ENCODE data around the gene PPP2R2C. TPM values are rescaled to one million over a fixed set of nuclear protein-coding genes. Genes with fewer than 3 reads are reported as not detected.
A peak's percentile ranks its signal among the peaks of the same experiment; 100 is the strongest.

The PPP2R2C gene
- total RNA-seq, 2 experiments from 2014 or later: 0.12 TPM; not detected in 1

GRCh38 chr4:6443035-6444023, 29.1 kb downstream of the PPP2R2C start:
- ChIA-PET POLR2A (no interaction called here), CTCF (no interaction called here)
- intact Hi-C loops (cut with DNase I, micrococcal nuclease): no loop called here
- DNase-seq (peak; percentile 8), ATAC-seq (no peak)
- H3K27me3 Mint-ChIP-seq: peaks cover 14% of the 10 kb centered on the region
- no peak overlapping the region for H3K4me3 Mint-ChIP-seq
- no peaks in the 10 kb centered on the region for H3K9me3 Mint-ChIP-seq (ENCODE audit: low read depth)
- H3K27ac Mint-ChIP-seq: no peak overlapping the region
- no peaks in the 10 kb centered on the region for H3K36me3 Mint-ChIP-seq (ENCODE audit: low read depth)
- no peaks in the 10 kb centered on the region for H3K4me1 Mint-ChIP-seq

GRCh38 chr4:6442555-6442954, 29.9 kb downstream of the PPP2R2C start:
- ATAC-seq (no peak), DNase-seq (no peak)
- H3K9me3 Mint-ChIP-seq (ENCODE audit: low read depth): no peaks in the 10 kb centered on the region
- intact Hi-C loops (cut with DNase I, micrococcal nuclease): no loop called here
- no peak overlapping the region for H3K27ac Mint-ChIP-seq
- POLR2A ChIA-PET: no interaction called here
- H3K4me3 Mint-ChIP-seq: no peak overlapping the region
- CTCF ChIA-PET: no interaction called here
- no peaks in the 10 kb centered on the region for H3K36me3 Mint-ChIP-seq (ENCODE audit: low read depth)
- no peaks in the 10 kb centered on the region for H3K4me1 Mint-ChIP-seq
- peaks cover 13% of the 10 kb centered on the region for H3K27me3 Mint-ChIP-seq

- intact Hi-C loops (cut with DNase I, micrococcal nuclease): no loop called here
- H3K4me1 Mint-ChIP-seq: no peaks in the 10 kb centered on the region
- no peaks in the 10 kb centered on the region for H3K36me3 Mint-ChIP-seq (ENCODE audit: low read depth)
- ChIA-PET CTCF (no interaction called here), POLR2A (no interaction called here)
- ATAC-seq: no peak
- no peak overlapping the region for H3K27ac Mint-ChIP-seq
- no peak overlapping the region for H3K4me3 Mint-ChIP-seq
- DNase-seq: no peak
- H3K27me3 Mint-ChIP-seq: peaks cover 11% of the 10 kb centered on the region
- no peaks in the 10 kb centered on the region for H3K9me3 Mint-ChIP-seq (ENCODE audit: low read depth)
These were observed 30.7 kb downstream of the PPP2R2C start for GRCh38 chr4:6441758-6442157.

GRCh38 chr4:6441202-6441582, 31.2 kb downstream of the PPP2R2C start:
- ATAC-seq (no peak), DNase-seq (no peak)
- H3K27me3 Mint-ChIP-seq: peaks cover 7% of the 10 kb centered on the region
- no peaks in the 10 kb centered on the region for H3K4me1 Mint-ChIP-seq
- ChIA-PET CTCF (interaction anchor here (0.7 kb wide), 1 partner anchor 438 kb away, joined by 3 read pairs; no protein-coding TSS in a partner anchor), POLR2A (no interaction called here)
- intact Hi-C loops (cut with DNase I, micrococcal nuclease): no loop called here
- no peaks in the 10 kb centered on the region for H3K36me3 Mint-ChIP-seq (ENCODE audit: low read depth)
- H3K27ac Mint-ChIP-seq: no peak overlapping the region
- H3K9me3 Mint-ChIP-seq (ENCODE audit: low read depth): no peaks in the 10 kb centered on the region
- H3K4me3 Mint-ChIP-seq: no peak overlapping the region

- ATAC-seq (no peak), DNase-seq (no peak)
- Mint-ChIP-seq H3K27ac (no peak overlapping the region), H3K4me1 (no peaks in the 10 kb centered on the region), H3K27me3 (peaks cover 4% of the 10 kb centered on the region), H3K36me3 (ENCODE audit: low read depth) (no peaks in the 10 kb centered on the region), H3K9me3 (ENCODE audit: low read depth) (peaks cover 2% of the 10 kb centered on the region), H3K4me3 (no peak overlapping the region)
- ChIA-PET POLR2A (no interaction called here), CTCF (interaction anchor here (0.7 kb wide), 2 partner anchors 67 to 438 kb away, joined by 3 read pairs; no protein-coding TSS in a partner anchor)
- intact Hi-C loops (cut with DNase I, micrococcal nuclease): no loop called here
These were observed 31.8 kb downstream of the PPP2R2C start for GRCh38 chr4:6440506-6441201.

DNA sequence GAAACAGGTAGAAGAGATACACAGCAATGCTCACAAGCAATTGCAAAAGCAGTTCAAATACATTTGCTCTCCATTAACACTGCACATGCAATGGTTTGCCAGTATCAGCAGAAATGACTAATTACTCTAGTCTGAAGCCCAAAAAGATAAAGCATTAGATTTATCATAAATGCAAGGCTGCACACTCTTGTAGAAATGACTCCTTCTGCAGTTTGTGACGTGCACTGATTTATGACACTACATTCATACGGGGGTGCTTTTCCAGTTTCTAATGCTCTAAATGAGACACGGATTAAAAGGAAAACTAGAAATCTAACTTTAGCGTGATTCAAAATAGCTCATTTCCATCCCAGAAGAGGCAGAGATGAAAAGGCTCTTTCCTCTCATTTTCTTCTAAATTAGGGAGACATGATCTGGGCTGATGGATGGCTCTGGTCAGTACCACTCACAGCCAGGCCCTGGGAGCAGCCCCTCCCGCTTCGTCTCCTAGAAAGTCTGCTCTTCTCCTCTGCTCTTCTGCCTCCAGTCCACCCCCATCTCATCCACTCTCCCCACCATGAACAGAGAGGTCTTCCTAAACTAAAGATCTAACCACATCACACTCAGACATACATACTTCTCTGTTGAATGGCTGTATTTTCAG, 33.2 kb downstream of the PPP2R2C start:
- ATAC-seq (no peak), DNase-seq (no peak)
- Mint-ChIP-seq H3K9me3 (ENCODE audit: low read depth) (peaks cover 10% of the 10 kb centered on the region), H3K36me3 (ENCODE audit: low read depth) (no peaks in the 10 kb centered on the region), H3K27ac (no peak overlapping the region), H3K27me3 (peaks cover 4% of the 10 kb centered on the region), H3K4me1 (no peaks in the 10 kb centered on the region), H3K4me3 (no peak overlapping the region)
- ChIA-PET CTCF (no interaction called here), POLR2A (no interaction called here)
- intact Hi-C loops (cut with DNase I, micrococcal nuclease): no loop called here

GRCh38 chr4:6437826-6438238, 34.6 kb downstream of the PPP2R2C start:
- Mint-ChIP-seq H3K4me1 (no peaks in the 10 kb centered on the region), H3K4me3 (no peak overlapping the region), H3K36me3 (ENCODE audit: low read depth) (no peaks in the 10 kb centered on the region), H3K27me3 (peaks cover 8% of the 10 kb centered on the region), H3K27ac (no peak overlapping the region), H3K9me3 (ENCODE audit: low read depth) (peaks cover 14% of the 10 kb centered on the region)
- ChIA-PET CTCF (no interaction called here), POLR2A (no interaction called here)
- intact Hi-C loops (cut with DNase I, micrococcal nuclease): no loop called here
- no peak for ATAC-seq
- DNase-seq: no peak

DNA sequence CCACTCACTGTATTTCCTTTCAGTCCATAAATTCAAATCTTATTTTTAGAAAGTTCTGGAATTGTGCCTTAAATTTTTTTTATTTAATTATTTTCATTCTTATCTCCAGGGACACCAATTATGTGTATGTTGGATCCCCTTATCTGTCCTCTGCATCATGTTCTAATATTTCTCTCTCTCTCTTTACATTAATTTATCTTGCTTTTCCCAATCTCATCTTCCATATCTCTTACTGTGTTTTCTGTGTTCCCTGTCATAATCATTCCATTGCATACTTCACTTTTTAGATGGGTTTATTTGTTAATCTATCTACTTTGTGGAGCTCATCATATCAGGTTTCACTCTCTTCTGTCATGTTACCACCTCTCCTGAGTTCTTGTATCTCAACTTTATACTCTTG, 37.4 kb downstream of the PPP2R2C start:
- no peaks in the 10 kb centered on the region for H3K36me3 Mint-ChIP-seq (ENCODE audit: low read depth)
- ATAC-seq (no peak), DNase-seq (no peak)
- no peak overlapping the region for H3K27ac Mint-ChIP-seq
- no peak overlapping the region for H3K4me3 Mint-ChIP-seq
- intact Hi-C loops (cut with DNase I, micrococcal nuclease): no loop called here
- peaks cover 5% of the 10 kb centered on the region for H3K27me3 Mint-ChIP-seq
- POLR2A ChIA-PET: no interaction called here
- CTCF ChIA-PET: no interaction called here
- peaks cover 14% of the 10 kb centered on the region for H3K9me3 Mint-ChIP-seq (ENCODE audit: low read depth)
- no peaks in the 10 kb centered on the region for H3K4me1 Mint-ChIP-seq

DNA sequence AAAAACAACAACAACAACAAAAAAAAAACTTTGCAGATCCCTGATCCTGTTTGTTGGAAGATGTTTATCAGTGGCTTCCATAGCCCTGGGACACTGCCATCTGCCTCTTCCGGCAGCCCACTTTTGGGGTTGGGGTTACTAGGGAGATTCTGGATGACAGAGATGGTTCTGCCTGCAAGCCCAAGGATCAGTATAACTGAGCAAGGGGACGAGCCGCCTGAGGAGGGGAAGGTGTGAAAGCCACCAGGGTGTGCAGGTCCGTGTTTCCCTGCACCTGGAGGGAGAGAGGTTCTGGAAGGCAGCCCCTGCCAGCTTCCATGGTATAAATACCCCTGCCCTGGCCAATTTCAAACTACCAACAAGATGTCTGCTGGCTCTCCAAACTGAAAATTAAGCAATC, 41.5 kb downstream of the PPP2R2C start:
- no peaks in the 10 kb centered on the region for H3K4me1 Mint-ChIP-seq
- peaks cover 14% of the 10 kb centered on the region for H3K9me3 Mint-ChIP-seq (ENCODE audit: low read depth)
- ChIA-PET CTCF (no interaction called here), POLR2A (no interaction called here)
- ATAC-seq (no peak), DNase-seq (no peak)
- H3K36me3 Mint-ChIP-seq (ENCODE audit: low read depth): no peaks in the 10 kb centered on the region
- peaks cover 3% of the 10 kb centered on the region for H3K27me3 Mint-ChIP-seq
- intact Hi-C loops (cut with DNase I, micrococcal nuclease): no loop called here
- no peak overlapping the region for H3K4me3 Mint-ChIP-seq
- H3K27ac Mint-ChIP-seq: no peak overlapping the region

GRCh38 chr4:6427439-6428090, 44.8 kb downstream of the PPP2R2C start:
- CTCF ChIA-PET: no interaction called here
- H3K27ac Mint-ChIP-seq: no peak overlapping the region
- no peak for DNase-seq
- POLR2A ChIA-PET: interaction anchor here (0.5 kb wide), 1 partner anchor 459 kb away, joined by 3 read pairs; no protein-coding TSS in a partner anchor
- no peaks in the 10 kb centered on the region for H3K4me1 Mint-ChIP-seq
- H3K27me3 Mint-ChIP-seq: no peaks in the 10 kb centered on the region
- H3K36me3 Mint-ChIP-seq (ENCODE audit: low read depth): no peaks in the 10 kb centered on the region
- H3K9me3 Mint-ChIP-seq (ENCODE audit: low read depth): no peaks in the 10 kb centered on the region
- intact Hi-C loops (cut with DNase I, micrococcal nuclease): no loop called here
- ATAC-seq: no peak
- no peak overlapping the region for H3K4me3 Mint-ChIP-seq

Measured in activated CD4-positive, alpha-beta T cell treated with anti-CD3 and anti-CD28 coated beads for 36 hours (primary cell).